GM04504 (cell line): ENCODE results near the gene ATF5.
"Not testable (repeated sequence)": the region's sequence is repeated elsewhere in the genome, so short reads cannot be mapped to it uniquely, and the experiment has no call there.

Experiments
- DNase-seq: peaks from one replicate; pipeline ENCODE4 v3.0.0-alpha.2; 2012; ENCODE audit warnings: low read depth

ATF5 gene

DNA sequence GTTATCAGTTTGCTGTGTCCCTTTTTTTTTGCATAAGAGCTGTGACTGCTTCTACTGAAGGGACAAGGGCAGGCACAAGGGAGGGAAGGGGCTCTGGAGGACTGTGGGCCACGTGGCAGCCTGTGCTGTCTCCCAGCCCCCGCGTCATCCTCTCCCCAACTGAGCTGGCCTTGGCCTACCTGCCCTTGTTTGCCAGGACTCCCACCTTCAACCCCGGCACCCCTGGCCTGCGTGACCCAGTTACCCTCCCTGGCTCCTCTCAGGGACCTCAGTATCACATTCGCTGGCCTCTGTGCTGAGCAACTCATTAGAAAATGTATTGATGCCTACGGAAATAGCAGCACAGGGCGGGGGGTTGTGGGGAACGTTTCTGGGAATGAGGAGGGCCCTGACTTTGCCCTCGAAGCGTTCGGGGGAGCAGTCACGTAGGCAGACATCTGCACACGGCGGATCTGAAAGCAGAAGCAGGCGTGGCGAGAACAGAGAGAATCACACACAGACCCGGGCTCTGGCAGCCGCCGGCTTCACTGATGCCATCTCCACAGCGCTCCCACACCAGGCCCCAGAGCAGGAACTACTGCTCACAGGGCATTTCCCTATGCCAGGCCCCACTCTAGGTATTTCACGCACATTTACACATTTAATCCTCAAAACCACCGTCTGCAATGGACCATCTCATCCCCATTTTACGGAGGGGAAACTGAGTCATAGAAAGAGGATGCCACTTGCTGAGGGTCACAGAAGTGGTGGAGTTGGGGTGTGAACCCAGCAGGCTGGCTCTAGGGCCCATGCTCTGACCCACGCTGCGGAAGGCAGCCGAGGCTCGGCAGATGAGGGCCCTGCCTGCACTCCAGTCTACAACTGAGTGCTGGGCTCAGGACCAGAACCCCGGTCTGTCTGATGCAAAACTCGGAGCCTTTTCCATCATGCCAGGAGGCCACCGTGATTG lies 5.7 kb upstream of the ATF5 start:
- DNase-seq: no peak

DNA sequence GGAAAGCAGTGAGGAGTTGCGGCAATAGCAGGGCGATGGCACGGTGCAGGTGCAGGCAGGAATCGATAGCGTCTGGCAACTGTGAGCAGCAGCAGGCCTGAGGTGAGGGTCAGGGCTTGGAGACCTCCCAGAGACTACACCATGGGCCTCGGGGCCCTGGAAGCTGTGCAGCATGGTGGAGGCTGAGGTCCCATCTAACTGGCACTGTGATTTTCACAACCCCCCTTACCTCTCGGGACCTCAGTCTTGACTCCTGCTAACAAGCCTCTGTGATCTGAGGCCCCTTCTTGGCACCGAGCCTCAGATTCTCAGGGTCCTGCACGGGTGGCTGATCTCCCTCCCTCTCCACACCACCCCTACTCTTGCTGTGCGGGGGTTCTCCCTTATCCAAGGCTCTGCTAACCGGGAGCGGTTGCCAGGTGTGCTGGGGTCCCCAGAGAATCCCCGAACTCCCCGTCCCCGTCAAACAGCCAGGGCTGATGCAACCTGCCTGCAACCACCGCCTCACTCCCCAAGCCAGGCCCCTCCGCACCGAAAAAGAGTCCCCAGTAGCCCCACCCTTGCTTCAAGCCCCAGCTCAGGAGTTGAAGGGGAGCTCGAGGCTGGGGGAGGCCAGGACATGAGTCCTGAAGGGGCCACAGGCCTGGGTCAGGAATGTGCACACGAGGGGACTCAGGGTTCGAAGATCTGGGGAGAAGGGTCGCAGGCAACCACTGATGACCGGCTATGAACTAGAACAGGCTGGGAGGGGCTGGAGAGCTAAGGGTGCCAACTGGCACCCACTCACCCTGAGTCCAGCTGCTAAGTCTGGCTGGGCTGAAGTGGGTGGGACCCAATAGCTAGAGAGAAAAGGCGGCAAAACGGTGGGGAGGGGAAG lies 4.8 kb upstream of the ATF5 start:
- no peak for DNase-seq

DNA sequence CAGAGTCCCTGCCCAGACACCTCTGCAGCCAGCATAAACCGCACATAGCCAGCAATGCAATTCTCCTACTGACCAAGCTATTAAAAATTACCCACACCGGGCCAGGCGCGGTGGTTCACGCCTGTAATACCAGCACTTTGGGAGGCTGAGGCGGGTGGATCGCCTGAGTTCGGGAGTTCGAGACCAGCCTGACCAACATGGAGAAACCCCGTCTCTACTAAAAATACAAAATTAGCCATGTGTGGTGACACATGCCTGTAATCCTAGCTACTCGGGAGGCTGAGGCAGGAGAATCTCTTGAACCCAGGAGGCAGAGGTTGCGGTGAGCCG lies 4.2 kb upstream of the ATF5 start:
- DNase-seq: not testable (repeated sequence)

DNA sequence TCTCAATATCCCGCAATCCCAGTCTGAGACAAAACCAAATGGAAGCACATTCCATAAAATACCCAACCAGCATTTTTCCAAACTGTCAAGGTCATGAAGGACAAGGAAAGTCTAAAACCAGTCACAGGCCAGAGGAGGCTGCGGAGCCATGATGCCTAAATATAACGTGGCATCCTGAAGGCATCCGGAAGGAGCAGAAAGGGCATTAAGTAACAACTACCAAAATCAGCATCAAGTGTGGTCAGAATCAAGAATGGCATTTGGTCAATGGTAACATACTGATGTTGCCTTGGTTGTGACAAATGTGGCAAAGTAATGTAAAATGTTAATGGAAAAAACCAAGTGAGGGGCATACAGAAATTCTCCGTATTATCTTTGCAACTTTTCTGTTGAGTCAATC lies 3.5 kb upstream of the ATF5 start:
- no peak for DNase-seq

DNA sequence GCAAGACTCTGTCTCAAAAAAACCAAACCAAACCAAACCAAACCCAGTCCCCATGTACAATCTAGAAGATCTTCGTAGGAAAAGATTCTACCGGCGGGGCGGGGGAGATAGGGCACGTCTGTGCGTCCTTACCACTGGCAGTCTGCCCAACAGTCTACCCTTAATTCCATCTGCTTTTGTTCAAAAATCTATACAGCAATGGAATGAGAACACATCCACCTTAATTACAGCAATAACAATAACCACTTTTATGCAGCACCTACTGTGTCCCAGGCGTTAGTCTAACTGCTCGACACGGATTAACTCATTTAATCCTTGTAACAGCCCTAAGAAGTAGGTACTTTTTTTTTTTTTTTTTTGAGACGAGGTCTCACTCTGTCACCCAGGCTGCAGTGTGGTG lies 2.5 kb upstream of the ATF5 start:
- no peak for DNase-seq

DNA sequence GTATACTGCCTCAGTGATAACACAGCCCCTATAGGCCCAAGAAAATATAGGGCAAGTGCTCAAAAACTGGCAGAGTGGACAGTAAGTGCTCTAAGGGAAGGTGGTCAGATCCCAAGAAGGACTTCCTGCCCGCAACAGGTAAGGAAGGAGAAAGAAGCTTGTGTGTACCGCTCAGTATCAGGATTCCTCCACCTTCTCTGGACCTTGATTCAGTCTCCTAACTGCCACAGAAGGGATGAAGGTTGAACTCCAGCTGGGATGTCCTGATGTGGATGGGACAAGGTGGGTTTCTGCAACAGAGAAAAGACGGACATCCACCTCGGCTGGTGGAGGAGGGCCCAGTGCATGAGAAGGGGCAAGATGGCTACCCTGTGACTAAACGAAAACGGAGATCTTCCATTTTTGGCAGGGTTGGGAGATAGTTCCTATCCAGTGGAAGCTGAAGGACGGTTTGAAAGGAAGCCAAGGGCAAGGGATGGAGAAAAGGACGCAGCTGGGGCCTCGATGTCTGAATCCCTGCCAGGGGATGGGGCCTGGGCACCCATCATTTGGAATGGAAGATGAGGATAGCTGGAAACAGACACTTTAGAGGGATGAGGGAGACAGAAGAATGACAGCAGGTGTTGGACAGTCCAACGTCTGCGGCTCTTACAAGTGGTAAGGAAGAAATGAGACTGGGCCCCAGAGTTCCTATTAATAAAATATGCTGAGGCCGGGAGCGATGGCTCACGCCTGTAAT lies 1.3 kb upstream of the ATF5 start:
- DNase-seq: no peak

DNA sequence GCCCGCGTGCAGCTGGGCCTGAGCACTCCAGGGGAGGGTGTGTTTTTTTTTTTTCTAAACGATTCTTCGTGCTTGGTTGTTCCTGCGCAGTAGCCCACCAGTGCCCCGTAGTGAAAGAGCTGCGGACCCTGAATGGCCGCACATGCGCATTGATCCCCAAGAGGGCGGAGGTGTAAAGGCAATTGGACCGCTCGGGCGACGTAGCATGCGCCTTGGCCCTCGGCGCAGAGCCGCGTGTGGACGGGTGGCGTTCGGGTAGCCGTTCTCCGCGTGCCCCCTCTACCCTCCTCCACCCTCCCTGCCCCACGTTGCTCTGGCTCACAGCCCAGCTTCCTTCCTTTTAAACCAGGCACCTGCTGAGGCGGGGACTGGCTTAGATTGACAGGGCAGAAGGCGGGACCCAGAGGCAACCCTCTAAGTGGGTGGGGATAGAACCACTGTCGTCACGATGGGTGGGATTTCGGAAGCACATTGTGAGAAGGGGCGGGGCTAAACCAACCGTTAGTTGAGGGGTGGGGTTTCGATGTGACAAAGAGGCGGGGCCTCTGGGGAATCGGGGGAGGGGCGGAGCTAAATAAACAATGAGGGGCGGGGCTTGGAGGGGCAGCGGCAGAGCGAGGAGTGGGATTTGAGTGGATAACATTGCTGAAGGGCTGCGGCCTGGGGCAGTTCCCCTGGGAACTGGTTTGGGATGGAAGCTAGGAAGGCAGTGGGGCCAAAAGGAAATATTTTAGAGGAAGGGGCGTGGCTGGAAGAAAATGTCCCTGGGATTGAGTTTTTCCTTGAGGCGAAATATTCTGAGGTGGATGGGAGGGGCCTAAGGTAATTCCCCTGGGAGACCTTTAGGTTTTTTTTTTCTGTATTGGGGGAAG lies 842 bp downstream of the ATF5 start:
- peak; percentile 87 for DNase-seq

DNA sequence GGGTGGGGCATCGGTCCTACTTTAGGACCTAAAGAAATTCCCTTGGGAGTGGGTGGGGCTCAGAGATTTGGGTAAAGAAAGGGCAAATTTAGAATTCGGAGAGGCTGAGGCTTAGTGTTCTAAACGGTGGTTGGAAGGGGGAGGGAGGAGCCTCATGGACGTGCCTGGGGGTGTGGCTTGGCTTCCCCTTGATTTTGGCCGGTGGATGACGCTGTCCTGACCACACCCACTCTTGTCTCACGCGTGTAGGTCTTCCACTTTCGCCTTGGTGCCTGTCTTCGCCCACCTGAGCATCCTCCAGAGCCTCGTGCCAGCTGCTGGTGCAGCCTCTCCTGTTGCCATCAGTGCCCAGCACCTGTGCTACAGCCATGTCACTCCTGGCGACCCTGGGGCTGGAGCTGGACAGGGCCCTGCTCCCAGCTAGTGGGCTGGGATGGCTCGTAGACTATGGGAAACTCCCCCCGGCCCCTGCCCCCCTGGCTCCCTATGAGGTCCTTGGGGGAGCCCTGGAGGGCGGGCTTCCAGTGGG lies 1.5 kb downstream of the ATF5 start:
- DNase-seq: no peak

DNA sequence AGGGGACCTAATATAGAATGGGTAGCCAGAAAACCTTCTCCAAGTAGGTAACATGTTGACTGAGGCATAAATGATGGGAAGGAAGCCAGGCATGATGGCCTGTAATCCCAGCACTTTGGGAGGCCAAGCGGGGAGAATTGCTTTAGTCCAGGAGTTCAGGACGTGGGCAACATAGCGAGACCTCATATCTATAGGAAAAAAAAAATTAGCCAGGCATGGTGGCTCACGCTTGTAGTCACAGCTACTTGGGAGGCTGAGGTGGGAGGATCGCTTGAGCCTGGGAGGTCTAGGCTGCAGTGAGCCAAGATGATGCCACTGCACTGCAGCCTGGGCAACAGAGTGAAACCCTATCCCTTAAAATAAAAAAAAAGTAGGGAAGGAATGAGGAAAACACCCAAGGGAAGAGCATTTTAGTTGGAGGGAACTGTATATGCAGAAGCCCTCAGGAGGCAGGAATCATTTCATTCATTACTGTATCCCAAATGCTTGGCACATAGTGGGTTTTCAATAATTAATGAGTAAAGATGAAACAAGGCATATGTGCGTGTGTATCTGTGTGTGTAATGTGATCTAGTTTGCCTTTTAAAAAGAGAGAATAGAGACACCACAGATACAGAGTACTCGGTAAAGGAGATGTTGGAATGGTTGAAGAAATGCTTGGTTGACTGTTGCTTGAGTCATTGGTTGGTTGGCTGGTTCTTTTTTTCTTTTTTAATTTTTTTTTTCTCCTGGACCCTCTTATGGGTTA lies 2.5 kb downstream of the ATF5 start:
- no peak for DNase-seq

DNA sequence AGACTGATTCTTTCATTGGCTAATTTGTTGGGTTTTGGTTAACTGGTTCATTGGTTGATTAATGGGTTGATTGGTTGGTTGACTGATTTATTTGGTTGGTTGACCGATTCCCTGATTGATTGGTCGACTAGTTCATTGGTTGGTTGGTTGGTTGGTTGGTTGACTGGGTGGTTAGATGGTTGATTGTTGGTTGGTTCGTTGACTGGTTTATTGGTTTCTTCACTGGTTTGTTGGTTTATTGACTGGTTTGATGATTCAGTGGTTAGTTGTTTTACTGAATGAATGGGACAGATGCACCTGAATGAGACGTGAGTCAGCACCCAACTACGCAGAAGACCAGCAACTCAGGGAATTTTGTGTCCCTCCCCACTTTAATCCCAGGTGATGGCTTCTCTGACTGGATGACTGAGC lies 3.0 kb downstream of the ATF5 start:
- no peak for DNase-seq

DNA sequence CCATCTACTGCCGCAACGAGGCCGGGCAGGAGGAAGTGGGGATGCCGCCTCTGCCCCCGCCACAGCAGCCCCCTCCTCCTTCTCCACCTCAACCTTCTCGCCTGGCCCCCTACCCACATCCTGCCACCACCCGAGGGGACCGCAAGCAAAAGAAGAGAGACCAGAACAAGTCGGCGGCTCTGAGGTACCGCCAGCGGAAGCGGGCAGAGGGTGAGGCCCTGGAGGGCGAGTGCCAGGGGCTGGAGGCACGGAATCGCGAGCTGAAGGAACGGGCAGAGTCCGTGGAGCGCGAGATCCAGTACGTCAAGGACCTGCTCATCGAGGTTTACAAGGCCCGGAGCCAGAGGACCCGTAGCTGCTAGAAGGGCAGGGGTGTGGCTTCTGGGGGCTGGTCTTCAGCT lies 3.7 kb downstream of the ATF5 start:
- DNase-seq: no peak

DNA sequence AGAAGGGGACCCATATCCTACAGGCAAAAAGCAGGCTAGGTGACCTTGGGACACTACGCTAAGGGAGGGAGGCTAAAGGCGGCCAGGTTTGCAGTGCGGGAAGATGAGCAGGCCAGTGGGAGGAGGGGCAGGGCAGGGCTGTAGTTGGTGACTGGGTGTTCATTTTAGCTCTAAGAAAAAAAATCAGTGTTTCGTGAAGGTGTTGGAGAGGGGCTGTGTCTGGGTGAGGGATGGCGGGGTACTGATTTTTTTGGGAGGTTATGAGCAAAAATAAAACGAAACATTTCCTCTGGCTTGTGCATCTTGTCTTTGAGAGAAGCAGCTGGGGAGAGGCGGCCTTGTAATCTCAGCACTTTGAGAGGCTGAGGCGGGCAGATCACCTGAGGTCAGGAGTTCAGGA lies 4.6 kb downstream of the ATF5 start:
- no peak for DNase-seq

DNA sequence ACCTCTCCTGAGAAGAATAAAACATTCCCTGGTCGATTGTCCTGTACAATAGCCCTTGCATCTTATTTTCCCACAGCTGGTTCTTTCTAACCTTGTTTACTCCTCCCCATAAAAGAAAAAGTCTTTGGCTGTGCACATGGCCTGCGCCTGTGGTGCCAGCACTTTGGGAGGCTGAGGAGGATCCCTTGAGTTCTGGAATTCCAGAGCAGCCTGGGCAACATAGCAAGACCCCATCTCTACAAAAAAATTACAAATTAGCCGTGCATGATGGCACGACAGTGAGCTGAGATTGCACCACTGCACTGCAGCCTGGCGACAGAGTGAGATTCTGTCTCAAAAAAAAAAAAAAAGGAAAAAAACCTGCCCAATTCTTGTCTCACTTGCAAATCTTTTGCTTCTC lies 7.5 kb downstream of the ATF5 start:
- no peak for DNase-seq

DNA sequence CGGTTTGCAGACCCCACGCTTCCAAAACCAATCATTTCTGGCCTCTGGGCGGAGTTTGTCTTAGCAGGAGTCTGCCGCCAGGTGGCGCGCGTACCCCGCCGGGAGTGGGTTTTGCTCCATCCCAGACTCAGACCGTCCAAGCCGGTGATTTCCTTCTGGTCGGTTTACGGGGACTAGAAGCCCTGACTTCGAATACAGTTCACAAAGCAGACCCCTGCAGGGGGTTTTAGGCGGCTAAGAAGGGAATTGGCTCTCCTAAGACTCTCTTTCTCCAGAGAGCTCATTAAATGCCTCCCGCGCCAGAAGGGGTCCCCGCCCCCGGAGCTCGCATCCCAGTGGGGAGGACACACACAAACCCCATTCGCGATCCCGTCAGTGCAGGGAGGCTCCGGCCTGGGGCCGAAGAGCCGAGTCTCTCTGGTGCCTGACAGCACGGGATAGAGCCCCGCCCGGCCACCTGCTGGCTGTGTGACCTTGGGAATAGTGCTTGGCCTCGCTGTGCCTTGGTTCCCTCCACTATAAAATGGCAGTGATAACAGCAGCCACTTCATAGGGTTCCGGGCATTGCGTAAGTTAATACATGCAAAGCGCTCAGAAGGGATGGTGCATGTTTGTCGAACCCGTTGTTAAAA lies 8.9 kb downstream of the ATF5 start:
- peak; percentile 29 for DNase-seq

DNA sequence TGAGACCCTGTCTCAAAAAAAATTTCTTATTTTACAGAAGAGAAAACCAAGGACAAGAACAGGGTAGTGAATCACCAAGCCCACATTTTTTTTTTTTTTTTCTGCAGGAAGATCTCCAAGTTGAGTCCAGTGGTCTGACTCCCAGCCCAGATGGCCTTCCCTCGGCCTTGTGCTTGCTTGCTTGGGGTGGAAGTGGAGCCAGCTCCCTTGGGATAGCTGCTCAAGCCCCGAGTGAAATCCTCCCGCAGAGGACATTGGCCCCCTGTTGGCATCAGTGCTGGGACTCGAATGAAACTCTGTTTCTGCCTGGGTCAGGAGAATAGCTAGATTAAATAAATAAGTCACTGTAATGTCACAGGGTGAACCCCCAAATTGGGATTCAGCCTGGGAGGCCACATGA lies 9.7 kb downstream of the ATF5 start:
- DNase-seq: no peak

DNA sequence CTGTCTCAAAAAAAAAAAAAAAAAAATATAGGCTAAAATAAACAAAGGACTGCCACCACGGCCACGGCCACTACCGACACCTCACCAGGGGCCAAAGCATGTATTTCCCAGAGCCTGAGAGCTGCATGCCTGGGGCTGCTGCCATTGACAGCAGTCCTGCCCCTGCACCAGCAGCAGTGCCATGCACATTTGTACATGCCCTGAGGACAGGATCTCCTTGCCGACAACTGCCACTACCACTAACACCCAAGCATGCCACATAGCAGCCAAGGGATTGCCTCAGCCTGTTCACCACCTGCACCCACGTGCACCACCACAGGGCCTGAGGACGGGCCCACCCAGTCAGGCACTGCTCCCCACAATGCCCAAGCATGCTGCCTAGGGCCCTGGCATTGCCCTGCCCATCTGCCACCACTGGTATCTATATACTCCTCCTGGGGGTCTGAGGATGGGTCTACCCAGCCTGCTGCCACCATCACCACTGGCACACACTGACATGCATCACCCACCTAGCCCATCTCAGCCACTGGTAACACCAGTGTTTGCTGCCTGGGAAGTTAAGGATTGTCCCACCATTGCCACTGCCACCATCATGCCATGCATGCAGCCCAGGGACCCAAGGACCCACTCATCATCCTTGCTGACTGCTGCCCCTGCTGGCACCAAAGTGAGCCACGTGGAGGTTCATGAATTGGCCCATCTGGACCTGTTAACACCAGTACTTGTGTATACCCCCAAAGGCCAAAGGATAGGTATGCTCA lies 10.9 kb downstream of the ATF5 start:
- DNase-seq: no peak

DNA sequence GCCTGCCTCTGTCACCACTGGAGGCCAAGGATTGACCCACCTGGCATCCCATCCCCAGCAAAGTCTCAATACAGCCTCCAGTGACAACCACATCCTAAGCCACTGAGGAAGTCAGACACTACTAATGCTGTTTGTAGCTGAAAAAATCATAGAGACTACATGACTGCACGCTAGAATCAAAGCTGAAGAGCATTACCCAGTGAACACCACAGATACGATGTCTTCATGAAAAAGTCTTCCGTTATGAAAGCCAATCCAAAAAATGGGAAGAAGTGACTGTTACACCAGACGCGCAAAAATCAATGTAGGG lies 11.4 kb downstream of the ATF5 start:
- no peak for DNase-seq

DNA sequence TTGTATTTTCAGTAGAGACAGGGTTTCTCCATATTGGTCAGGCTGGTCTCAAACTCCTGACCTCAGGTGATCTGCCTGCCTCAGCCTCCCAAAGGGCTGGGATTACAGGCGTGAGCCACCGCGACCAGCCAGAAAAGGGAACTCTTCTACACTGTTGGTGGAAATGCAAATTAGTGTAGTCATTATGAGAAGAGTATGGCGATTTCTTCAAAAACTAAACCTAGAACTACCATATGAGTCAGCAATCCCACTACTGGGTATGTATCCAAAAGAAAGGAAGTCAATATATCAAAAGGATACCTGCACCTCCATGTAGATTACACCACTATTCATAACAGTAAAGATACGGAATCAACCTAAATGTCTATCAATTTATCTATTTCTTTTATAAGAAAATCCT lies 15.6 kb downstream of the ATF5 start:
- DNase-seq: not testable (repeated sequence)

DNA sequence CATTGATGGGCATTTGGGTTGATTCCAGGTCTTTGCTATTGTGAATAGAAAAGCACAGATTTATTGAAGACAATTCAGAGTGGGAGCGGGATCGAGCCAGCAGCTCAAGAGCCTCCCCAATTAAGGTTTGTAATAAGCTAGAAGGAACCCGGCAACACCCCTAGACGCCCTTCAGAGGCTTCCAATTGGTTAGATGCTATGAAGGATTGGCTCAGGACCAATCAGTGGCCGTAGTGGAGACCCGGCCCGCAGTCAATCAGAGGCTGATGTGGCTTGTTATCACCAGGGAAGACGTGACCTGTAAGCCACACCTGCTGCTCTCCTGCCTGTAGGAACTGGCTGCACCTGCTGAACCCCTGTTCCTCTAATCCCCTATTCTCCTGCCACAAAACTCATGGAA lies 17.4 kb downstream of the ATF5 start:
- DNase-seq: no peak
